Upper lobe of right lung (tissue), 1 donor: ENCODE data around the gene HES3. TPM values are rescaled to one million over a fixed set of nuclear protein-coding genes. Genes with fewer than 3 reads are reported as not detected.

ENCODE experiments used
- ATAC-seq: fragments of 200-7000 bp; cut with Tn5 transposase; one replicate; pipeline ENCODE4 v1.9.1; 2020; ENCODE audit warnings: mild to moderate bottlenecking, moderate library complexity
- DNase-seq: peaks from one replicate; pipeline ENCODE4 v3.0.0-alpha.2; 2020
- H3K27ac ChIP-seq: fragments of 200-600 bp; one replicate; pipeline ENCODE4 v1.8.0; 2022
- H3K27me3 ChIP-seq: fragments of 200-600 bp; one replicate; pipeline ENCODE4 v1.8.0; 2022; ENCODE audit warnings: mild to moderate bottlenecking
- H3K36me3 ChIP-seq: fragments of 200-600 bp; one replicate; pipeline ENCODE4 v1.8.0; 2022
- H3K4me1 ChIP-seq: fragments of 200-600 bp; one replicate; pipeline ENCODE4 v1.8.0; 2022
- H3K4me3 ChIP-seq: fragments of 200-600 bp; one replicate; pipeline ENCODE4 v1.8.0; 2022; ENCODE audit warnings: mild to moderate bottlenecking
- H3K9me3 ChIP-seq: fragments of 200-600 bp; one replicate; pipeline ENCODE4 v1.8.0; 2022
- CTCF ChIP-seq: fragments of 200-600 bp; IDR thresholded peaks from one replicate; pipeline ENCODE4 v1.8.0; 2022; ENCODE audit warnings: antibody characterized with exemption
- intact Hi-C: fragments of 100-400 bp; cut with DNase I; formaldehyde crosslinking; loops from one replicate; pipeline ENCODE4 v1.11.0; 2022
- total RNA-seq: library from RNA; stranded (reverse); fragmentation: NEBNext Ultra II Directional; extraction: Animal tissue kit (Norgen Biotek cat#: 25700); gene quantifications from one replicate; pipeline ENCODE4 v1.2.1, GENCODE V29; 2021
- donor health status: DM: no; HTN: yes; CAD: no; lungs with severe emphysema.

HES3 gene
- total RNA-seq, 1 donor from 2014 or later = not detected

GRCh38 chr1:6246497-6247467, 2.8 kb downstream of the HES3 start:
- Histone ChIP-seq H3K27ac (no peak overlapping the region), H3K4me1 (peaks cover 24% of the 10 kb centered on the region), H3K9me3 (no peaks in the 10 kb centered on the region), H3K36me3 (no peaks in the 10 kb centered on the region), H3K4me3 (no peak overlapping the region), H3K27me3 (peaks cover 72% of the 10 kb centered on the region)
- intact Hi-C loops = loop anchor here (10.0 kb wide), 2 partner anchors 98 to 158 kb away; no protein-coding TSS in a partner anchor
- ATAC-seq (peak; percentile 76), DNase-seq (peak; percentile 90)
- peak; percentile 94 for TF ChIP-seq CTCF

- H3K4me1 ChIP-seq = peaks cover 19% of the 10 kb centered on the region
- H3K27ac ChIP-seq = no peak overlapping the region
- H3K27me3 ChIP-seq = peaks cover 66% of the 10 kb centered on the region
- no peak for ATAC-seq
- no peaks in the 10 kb centered on the region for H3K36me3 ChIP-seq
- TF ChIP-seq CTCF = no peak
- no peaks in the 10 kb centered on the region for H3K9me3 ChIP-seq
- intact Hi-C loops = loop anchor here (10.0 kb wide), 2 partner anchors 97 to 157 kb away; no protein-coding TSS in a partner anchor
- DNase-seq = no peak
- no peak overlapping the region for H3K4me3 ChIP-seq
Observed at GRCh38 chr1:6247651-6248050, 3.7 kb downstream of the HES3 start.

- DNase-seq (no peak), ATAC-seq (no peak)
- no peaks in the 10 kb centered on the region for H3K9me3 ChIP-seq
- no peak overlapping the region for H3K27ac ChIP-seq
- TF ChIP-seq CTCF = no peak
- H3K4me3 ChIP-seq = no peak overlapping the region
- H3K36me3 ChIP-seq = no peaks in the 10 kb centered on the region
- H3K4me1 ChIP-seq = peaks cover 19% of the 10 kb centered on the region
- peaks cover 60% of the 10 kb centered on the region for H3K27me3 ChIP-seq
- intact Hi-C loops = loop anchor here (10.0 kb wide), 2 partner anchors 97 to 157 kb away; no protein-coding TSS in a partner anchor
Observed at GRCh38 chr1:6248161-6248776, 4.3 kb downstream of the HES3 start.

- DNase-seq (no peak), ATAC-seq (peak; percentile 23)
- TF ChIP-seq CTCF = no peak
- H3K4me1 ChIP-seq = peaks cover 19% of the 10 kb centered on the region
- H3K36me3 ChIP-seq = no peaks in the 10 kb centered on the region
- H3K9me3 ChIP-seq = no peaks in the 10 kb centered on the region
- H3K4me3 ChIP-seq = no peak overlapping the region
- no peak overlapping the region for H3K27ac ChIP-seq
- peaks cover 51% of the 10 kb centered on the region for H3K27me3 ChIP-seq
- intact Hi-C loops = loop anchor here (10.0 kb wide), 2 partner anchors 96 to 156 kb away; no protein-coding TSS in a partner anchor
Observed at GRCh38 chr1:6248932-6249738, 5.2 kb downstream of the HES3 start.
